Effector memory CD4-positive, alpha-beta T cell (primary cell): ENCODE results near the gene SUOX.
"Not testable (repeated sequence)": the region's sequence is repeated elsewhere in the genome, so short reads cannot be mapped to it uniquely, and the experiment has no call there.

Experiments
- DNase-seq, 3 donors: peaks; one replicate each; pipeline ENCODE4 v3.0.0-alpha.2; 2020
- H3K27ac ChIP-seq: 2 replicates; pipeline ENCODE4 v1.7.0; 2013; ENCODE audit warnings: mild to moderate bottlenecking, low read length, moderate library complexity; ENCODE audit not compliant: insufficient read depth, poor library complexity, severe bottlenecking
- H3K27me3 ChIP-seq: replicated peaks from 2 replicates; pipeline ENCODE4 v1.7.0; 2013; ENCODE audit warnings: mild to moderate bottlenecking, low read length; ENCODE audit not compliant: insufficient read depth, control insufficient read depth, poor library complexity, severe bottlenecking
- H3K36me3 ChIP-seq: 2 replicates; pipeline ENCODE4 v1.7.0; 2013; ENCODE audit warnings: mild to moderate bottlenecking, low read length, moderate library complexity; ENCODE audit not compliant: control insufficient read depth, insufficient read depth
- H3K4me1 ChIP-seq: 2 replicates; pipeline ENCODE4 v1.7.0; 2013; ENCODE audit warnings: low read length, mild to moderate bottlenecking; ENCODE audit not compliant: control insufficient read depth, insufficient read depth, poor library complexity, severe bottlenecking
- H3K4me3 ChIP-seq: 2 replicates; pipeline ENCODE4 v1.7.0; 2013; ENCODE audit warnings: low read length, low read depth, mild to moderate bottlenecking; ENCODE audit not compliant: insufficient read depth, poor library complexity, severe bottlenecking
- H3K9me3 ChIP-seq: 2 replicates; pipeline ENCODE4 v1.7.0; 2013; ENCODE audit warnings: mild to moderate bottlenecking, low read length, moderate library complexity; ENCODE audit not compliant: control insufficient read depth

SUOX gene

GRCh38 chr12:56037161-56037560 lies 40.1 kb downstream of the SUOX start:
- Histone ChIP-seq H3K27me3 (no peaks in the 10 kb centered on the region), H3K4me1 (peaks cover 6% of the 10 kb centered on the region), H3K36me3 (peaks cover 16% of the 10 kb centered on the region), H3K4me3 (no peak overlapping the region), H3K9me3 (no peaks in the 10 kb centered on the region), H3K27ac (no peak overlapping the region)
- DNase-seq = no peak

GRCh38 chr12:56038022-56038655 lies 41.1 kb downstream of the SUOX start:
- Histone ChIP-seq H3K9me3 (no peaks in the 10 kb centered on the region), H3K27me3 (no peaks in the 10 kb centered on the region), H3K4me1 (peaks cover 12% of the 10 kb centered on the region), H3K27ac (no peak overlapping the region), H3K4me3 (no peak overlapping the region), H3K36me3 (peaks cover 7% of the 10 kb centered on the region)
- DNase-seq = no peak

GRCh38 chr12:56040151-56040550 lies 43.1 kb downstream of the SUOX start:
- H3K27ac ChIP-seq = no peak overlapping the region
- H3K4me3 ChIP-seq = no peak overlapping the region
- DNase-seq = no peak
- H3K36me3 ChIP-seq = peaks cover 25% of the 10 kb centered on the region
- H3K27me3 ChIP-seq = no peaks in the 10 kb centered on the region
- no peaks in the 10 kb centered on the region for H3K9me3 ChIP-seq
- peaks cover 12% of the 10 kb centered on the region for H3K4me1 ChIP-seq

- no peak for DNase-seq
- H3K9me3 ChIP-seq = no peaks in the 10 kb centered on the region
- peak overlapping the region; percentile 79 for H3K27ac ChIP-seq
- H3K27me3 ChIP-seq = no peaks in the 10 kb centered on the region
- peaks cover 21% of the 10 kb centered on the region for H3K36me3 ChIP-seq
- peak overlapping the region; percentile 98 for H3K4me3 ChIP-seq
- peaks cover 12% of the 10 kb centered on the region for H3K4me1 ChIP-seq
Observed at GRCh38 chr12:56040963-56041551, 44.0 kb downstream of the SUOX start.

GRCh38 chr12:56041552-56042429 lies 44.7 kb downstream of the SUOX start, which contains the start of gene RPS26:
Gene RPS26 (plus strand): TSS chr12:56041918. CDS start chr12:56042167, 249 bp downstream.
- Histone ChIP-seq H3K9me3 (no peaks in the 10 kb centered on the region), H3K36me3 (peaks cover 19% of the 10 kb centered on the region), H3K27me3 (no peaks in the 10 kb centered on the region), H3K4me3 (peak within 1 kb of the TSS; percentile 98), H3K4me1 (peaks cover 12% of the 10 kb centered on the region), H3K27ac (peak within 1 kb of the TSS; percentile 79)
- peak; percentile 87 to 92 (median 89) for DNase-seq

GRCh38 chr12:56042430-56042813 lies 45.3 kb downstream of the SUOX start:
- not testable (repeated sequence) for DNase-seq, H3K27me3 ChIP-seq, H3K9me3 ChIP-seq
- Histone ChIP-seq H3K36me3 (peaks cover 19% of the 10 kb centered on the region), H3K4me1 (peaks cover 12% of the 10 kb centered on the region), H3K4me3 (peak overlapping the region; percentile 98), H3K27ac (peak overlapping the region; percentile 79)

GRCh38 chr12:56042843-56043242 lies 45.8 kb downstream of the SUOX start:
- peak overlapping the region; percentile 98 for H3K4me3 ChIP-seq
- H3K27ac ChIP-seq = peak overlapping the region; percentile 79
- peaks cover 19% of the 10 kb centered on the region for H3K36me3 ChIP-seq
- no peaks in the 10 kb centered on the region for H3K9me3 ChIP-seq
- no peak for DNase-seq
- H3K4me1 ChIP-seq = peaks cover 12% of the 10 kb centered on the region
- H3K27me3 ChIP-seq = no peaks in the 10 kb centered on the region

- Histone ChIP-seq H3K4me1 (peaks cover 8% of the 10 kb centered on the region), H3K27me3 (no peaks in the 10 kb centered on the region), H3K27ac (no peak overlapping the region), H3K9me3 (no peaks in the 10 kb centered on the region), H3K4me3 (no peak overlapping the region), H3K36me3 (peaks cover 19% of the 10 kb centered on the region)
- no peak for DNase-seq
Observed at GRCh38 chr12:56046027-56046780, 49.1 kb downstream of the SUOX start.

GRCh38 chr12:56053407-56053893 lies 56.4 kb downstream of the SUOX start:
- DNase-seq = no peak
- H3K27ac ChIP-seq = no peak overlapping the region
- no peaks in the 10 kb centered on the region for H3K4me1 ChIP-seq
- no peaks in the 10 kb centered on the region for H3K27me3 ChIP-seq
- H3K36me3 ChIP-seq = no peaks in the 10 kb centered on the region
- no peaks in the 10 kb centered on the region for H3K9me3 ChIP-seq
- H3K4me3 ChIP-seq = no peak overlapping the region
